Measurements from ENCODE around the gene MRPL2. TPM values are rescaled to one million over a fixed set of nuclear protein-coding genes. Genes with fewer than 3 reads are reported as not detected.
"Not testable (repeated sequence)": the region's sequence is repeated elsewhere in the genome, so short reads cannot be mapped to it uniquely, and the experiment has no call there.

MRPL2 gene
- total and polyA plus RNA-seq, 2 donors (not counting 1 experiment from before 2014, with no cell fraction given): 18.2 to 20.3 TPM

DNA sequence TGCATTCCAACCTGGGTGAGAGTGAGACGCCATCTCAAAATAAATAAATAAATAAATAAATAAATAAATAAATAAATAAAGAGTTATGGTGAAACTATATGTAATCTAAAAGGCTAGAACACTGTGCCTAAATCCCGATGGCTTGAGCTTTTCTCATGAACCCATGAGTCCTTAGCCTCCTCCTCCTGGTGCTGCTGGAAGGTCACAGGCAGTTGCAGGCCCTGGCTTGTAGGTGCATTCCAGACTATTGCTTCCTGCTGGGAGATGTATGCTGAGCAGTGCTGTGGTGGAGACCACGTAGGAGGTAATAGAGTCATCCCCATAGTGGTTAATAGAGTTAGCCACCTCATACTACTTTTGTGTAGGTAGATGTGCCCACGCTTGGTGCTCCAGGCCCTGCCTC, 29.4 kb upstream of the MRPL2 start:
- no peak overlapping the region for H3K4me2 ChIP-seq (ENCODE audit: extremely low read depth, insufficient read depth, low read length)

DNA sequence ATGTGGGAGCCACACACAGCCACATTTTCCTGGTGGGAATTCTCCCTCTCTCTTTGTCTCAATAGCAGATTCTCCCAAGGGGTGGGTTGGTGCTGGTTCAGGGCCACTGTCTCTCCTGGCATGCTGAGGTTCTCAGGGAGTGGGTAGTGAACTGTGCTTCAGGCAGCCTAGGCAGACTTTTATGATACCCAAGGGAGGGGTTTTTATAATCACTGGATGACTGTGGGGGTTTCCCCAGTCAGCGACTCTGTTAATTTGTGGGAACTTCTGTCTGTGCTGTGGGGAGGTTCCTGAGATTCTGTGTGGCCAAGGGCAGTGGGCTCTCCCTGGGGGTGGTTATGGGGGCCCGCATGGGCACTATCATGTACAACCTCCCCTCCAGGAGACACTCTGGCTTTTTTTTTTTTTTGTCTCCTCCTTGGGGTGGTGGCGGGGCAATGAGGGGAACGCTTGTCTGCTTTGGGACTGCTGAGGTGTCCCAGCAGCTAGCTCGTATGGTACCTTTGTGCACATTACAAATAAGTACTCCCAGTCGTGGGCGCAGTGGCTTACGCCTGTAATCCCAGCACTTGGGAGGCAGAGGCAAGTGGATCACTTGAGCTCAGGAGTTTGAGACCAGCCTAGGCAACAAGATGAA, 26.9 kb upstream of the MRPL2 start:
- H3K4me3 ChIP-seq (replicated peaks in 1 of 4; ENCODE audit: control extremely low read depth in 1 of 4, insufficient read depth in 1 of 4, low read depth in 3 of 4, low read length in 4 of 4): no peak overlapping the region
- peaks cover 3% of the 10 kb centered on the region for H3K4me1 ChIP-seq (ENCODE audit: control insufficient read depth, extremely low read depth, insufficient read depth, low read length)
- no peak overlapping the region for H3K9ac ChIP-seq (ENCODE audit: insufficient read depth, low read length)
- no peak for DNase-seq (ENCODE audit: low read depth in 2 of 2)
- no peaks in the 10 kb centered on the region for H3K27me3 ChIP-seq (ENCODE audit: control insufficient read depth, insufficient read depth, low read length)
- H3K36me3 ChIP-seq (ENCODE audit: control insufficient read depth, insufficient read depth, low read length): no peaks in the 10 kb centered on the region
- no peak overlapping the region for H3K4me2 ChIP-seq (ENCODE audit: extremely low read depth, insufficient read depth, low read length)
- H4K20me1 ChIP-seq (ENCODE audit: control insufficient read depth, extremely low read depth, insufficient read depth, low read length): no peaks in the 10 kb centered on the region
- no peak overlapping the region for H2AFZ ChIP-seq (ENCODE audit: low read length)
- TF ChIP-seq EZH2 (IDR thresholded peaks at IDR 0.05; ENCODE audit: low read length, missing control alignments): no peak
- TF ChIP-seq, protein P1, sequence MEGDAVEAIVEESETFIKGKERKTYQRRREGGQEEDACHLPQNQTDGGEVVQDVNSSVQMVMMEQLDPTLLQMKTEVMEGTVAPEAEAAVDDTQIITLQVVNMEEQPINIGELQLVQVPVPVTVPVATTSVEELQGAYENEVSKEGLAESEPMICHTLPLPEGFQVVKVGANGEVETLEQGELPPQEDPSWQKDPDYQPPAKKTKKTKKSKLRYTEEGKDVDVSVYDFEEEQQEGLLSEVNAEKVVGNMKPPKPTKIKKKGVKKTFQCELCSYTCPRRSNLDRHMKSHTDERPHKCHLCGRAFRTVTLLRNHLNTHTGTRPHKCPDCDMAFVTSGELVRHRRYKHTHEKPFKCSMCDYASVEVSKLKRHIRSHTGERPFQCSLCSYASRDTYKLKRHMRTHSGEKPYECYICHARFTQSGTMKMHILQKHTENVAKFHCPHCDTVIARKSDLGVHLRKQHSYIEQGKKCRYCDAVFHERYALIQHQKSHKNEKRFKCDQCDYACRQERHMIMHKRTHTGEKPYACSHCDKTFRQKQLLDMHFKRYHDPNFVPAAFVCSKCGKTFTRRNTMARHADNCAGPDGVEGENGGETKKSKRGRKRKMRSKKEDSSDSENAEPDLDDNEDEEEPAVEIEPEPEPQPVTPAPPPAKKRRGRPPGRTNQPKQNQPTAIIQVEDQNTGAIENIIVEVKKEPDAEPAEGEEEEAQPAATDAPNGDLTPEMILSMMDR (conservative IDR thresholded peaks at IDR 0.05 in 1 of 2, IDR thresholded peaks at IDR 0.05 in 1 of 2; ENCODE audit: low read depth in 1 of 2, low read length in 2 of 2): no peak
- H3K9me3 ChIP-seq (ENCODE audit: control insufficient read depth, insufficient read depth, low read depth, low read length): no peaks in the 10 kb centered on the region
- H3K27ac ChIP-seq (ENCODE audit: insufficient read depth, low read length): no peak overlapping the region
- peaks cover 11% of the 10 kb centered on the region for H3K79me2 ChIP-seq (ENCODE audit: control insufficient read depth, insufficient read depth, low read length)

More for the DNA sequence above, 29.4 kb upstream of the MRPL2 start:
- H3K36me3 ChIP-seq (ENCODE audit: control insufficient read depth, insufficient read depth, low read length): no peaks in the 10 kb centered on the region
- H4K20me1 ChIP-seq (ENCODE audit: control insufficient read depth, extremely low read depth, insufficient read depth, low read length): no peaks in the 10 kb centered on the region
- no peaks in the 10 kb centered on the region for H3K9me3 ChIP-seq (ENCODE audit: control insufficient read depth, insufficient read depth, low read depth, low read length)
- TF ChIP-seq, protein P1 (conservative IDR thresholded peaks at IDR 0.05 in 1 of 2, IDR thresholded peaks at IDR 0.05 in 1 of 2; ENCODE audit: low read depth in 1 of 2, low read length in 2 of 2): no peak
- TF ChIP-seq EZH2 (IDR thresholded peaks at IDR 0.05; ENCODE audit: low read length, missing control alignments): no peak
- H3K4me1 ChIP-seq (ENCODE audit: control insufficient read depth, extremely low read depth, insufficient read depth, low read length): peaks cover 3% of the 10 kb centered on the region
- H3K9ac ChIP-seq (ENCODE audit: insufficient read depth, low read length): no peak overlapping the region
- H3K4me3 ChIP-seq (replicated peaks in 1 of 4; ENCODE audit: control extremely low read depth in 1 of 4, insufficient read depth in 1 of 4, low read depth in 3 of 4, low read length in 4 of 4): no peak overlapping the region
- H3K27me3 ChIP-seq (ENCODE audit: control insufficient read depth, insufficient read depth, low read length): no peaks in the 10 kb centered on the region
- peak in 1 of 2 donors; percentile 64 for DNase-seq (ENCODE audit: low read depth in 2 of 2)
- peaks cover 3% of the 10 kb centered on the region for H3K79me2 ChIP-seq (ENCODE audit: control insufficient read depth, insufficient read depth, low read length)
- no peak overlapping the region for H3K27ac ChIP-seq (ENCODE audit: insufficient read depth, low read length)
- H2AFZ ChIP-seq (ENCODE audit: low read length): no peak overlapping the region

DNA sequence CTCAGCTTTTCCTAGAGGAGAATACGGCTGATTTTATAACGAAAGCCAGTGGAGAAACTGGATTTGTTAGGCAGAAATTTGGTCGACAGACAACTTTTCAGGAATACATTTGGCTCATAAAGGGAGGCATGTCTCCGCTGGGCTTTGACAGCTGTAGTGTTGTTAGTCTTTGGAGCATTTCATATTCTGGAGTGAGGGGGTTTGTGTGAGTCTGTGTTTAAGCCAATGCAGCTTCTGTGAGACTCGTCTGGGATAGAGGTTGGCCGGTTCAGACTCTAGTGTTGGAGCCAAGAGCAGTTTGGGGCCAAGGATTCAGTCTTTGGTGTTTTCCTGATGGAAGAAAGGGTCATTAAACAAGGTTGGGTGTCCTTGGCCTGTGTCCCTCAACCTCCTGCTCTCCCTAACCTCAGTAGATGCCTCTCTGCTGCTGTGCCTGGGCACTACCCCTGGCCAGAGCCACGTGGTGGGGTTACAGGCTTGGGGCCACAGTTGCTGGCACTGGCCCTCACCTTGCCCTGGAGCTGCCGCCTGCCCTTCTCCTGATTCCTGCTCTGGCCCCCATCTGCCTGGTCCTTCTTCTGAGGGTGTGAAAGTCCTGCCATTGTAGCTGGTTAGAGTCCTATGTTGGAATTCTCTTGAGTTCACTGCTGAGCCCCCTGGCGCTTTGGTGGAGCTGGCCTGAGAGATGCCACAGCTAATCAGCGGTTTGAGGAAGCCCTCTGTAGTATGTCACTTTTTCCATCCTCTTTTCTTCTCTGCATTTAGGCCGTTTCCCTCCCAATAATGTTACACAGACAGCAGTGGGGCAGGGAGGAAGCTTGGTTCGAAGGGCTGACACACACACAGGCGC, 23.8 kb upstream of the MRPL2 start:
- DNase-seq (ENCODE audit: low read depth in 2 of 2): peak in 1 of 2 donors; percentile 12
- TF ChIP-seq EZH2 (IDR thresholded peaks at IDR 0.05; ENCODE audit: low read length, missing control alignments): no peak

DNA sequence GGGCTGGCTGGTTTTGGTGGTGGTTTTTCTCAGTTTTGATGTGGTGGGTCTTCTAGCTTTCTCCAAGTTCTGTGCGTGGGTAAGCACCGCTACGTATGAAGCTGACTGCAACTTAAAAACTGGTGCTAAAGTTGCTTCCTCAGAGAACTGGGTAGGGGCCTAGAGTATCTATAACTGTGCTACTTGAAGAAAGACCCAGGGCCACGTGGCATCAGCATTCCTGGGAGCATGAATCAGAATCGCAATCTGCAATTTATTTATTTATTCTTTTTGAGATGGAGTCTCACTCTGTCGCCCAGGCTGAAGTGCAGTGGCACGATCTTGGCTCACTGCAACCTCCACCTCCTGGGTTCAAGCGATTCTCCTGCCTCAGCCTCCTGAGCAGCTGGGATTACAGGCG, 22.7 kb upstream of the MRPL2 start:
- not testable (repeated sequence) for H3K36me3 ChIP-seq (ENCODE audit: control insufficient read depth, insufficient read depth, low read length); H3K4me2 ChIP-seq (ENCODE audit: extremely low read depth, insufficient read depth, low read length); H3K9ac ChIP-seq (ENCODE audit: insufficient read depth, low read length); H3K27me3 ChIP-seq (ENCODE audit: control insufficient read depth, insufficient read depth, low read length); H2AFZ ChIP-seq (ENCODE audit: low read length); H3K9me3 ChIP-seq (ENCODE audit: control insufficient read depth, insufficient read depth, low read depth, low read length); H4K20me1 ChIP-seq (ENCODE audit: control insufficient read depth, extremely low read depth, insufficient read depth, low read length); H3K27ac ChIP-seq (ENCODE audit: insufficient read depth, low read length); H3K4me3 ChIP-seq (replicated peaks in 1 of 4; ENCODE audit: control extremely low read depth in 1 of 4, insufficient read depth in 1 of 4, low read depth in 3 of 4, low read length in 4 of 4)
- Histone ChIP-seq H3K79me2 (ENCODE audit: control insufficient read depth, insufficient read depth, low read length) (peaks cover 16% of the 10 kb centered on the region), H3K4me1 (ENCODE audit: control insufficient read depth, extremely low read depth, insufficient read depth, low read length) (peaks cover 10% of the 10 kb centered on the region)
- DNase-seq (ENCODE audit: low read depth in 2 of 2): peak; percentile 50 to 60

More for the DNA sequence above, 23.8 kb upstream of the MRPL2 start:
- no peaks in the 10 kb centered on the region for H3K9me3 ChIP-seq (ENCODE audit: control insufficient read depth, insufficient read depth, low read depth, low read length)
- H3K4me2 ChIP-seq (ENCODE audit: extremely low read depth, insufficient read depth, low read length): no peak overlapping the region
- H3K79me2 ChIP-seq (ENCODE audit: control insufficient read depth, insufficient read depth, low read length): peaks cover 13% of the 10 kb centered on the region
- no peak overlapping the region for H2AFZ ChIP-seq (ENCODE audit: low read length)
- no peaks in the 10 kb centered on the region for H3K27me3 ChIP-seq (ENCODE audit: control insufficient read depth, insufficient read depth, low read length)
- H3K36me3 ChIP-seq (ENCODE audit: control insufficient read depth, insufficient read depth, low read length): no peaks in the 10 kb centered on the region
- H4K20me1 ChIP-seq (ENCODE audit: control insufficient read depth, extremely low read depth, insufficient read depth, low read length): no peaks in the 10 kb centered on the region
- no peak overlapping the region for H3K27ac ChIP-seq (ENCODE audit: insufficient read depth, low read length)
- H3K9ac ChIP-seq (ENCODE audit: insufficient read depth, low read length): no peak overlapping the region
- no peak overlapping the region for H3K4me3 ChIP-seq (replicated peaks in 1 of 4; ENCODE audit: control extremely low read depth in 1 of 4, insufficient read depth in 1 of 4, low read depth in 3 of 4, low read length in 4 of 4)
- H3K4me1 ChIP-seq (ENCODE audit: control insufficient read depth, extremely low read depth, insufficient read depth, low read length): peaks cover 6% of the 10 kb centered on the region

Data from fibroblast of lung (primary cell).